B cell (primary cell): ENCODE measurements around the gene KREMEN2. TPM values are rescaled to one million over a fixed set of nuclear protein-coding genes. Genes with fewer than 3 reads are reported as not detected.

Source experiments
- ATAC-seq: fragments of 200-7000 bp; cut with Tn5 transposase; one replicate; pipeline ENCODE4 v1.10.0; 2021; ENCODE audit warnings: low read depth, mild to moderate bottlenecking, moderate number of reproducible peaks, moderate library complexity
- CTCF ChIA-PET: fragments of 350-600 bp; sonication (Branson Sonifier 250); formaldehyde crosslinking; loops from one replicate; lab custom pipeline; 2021; ENCODE audit warnings: antibody characterized with exemption, inconsistent platforms; lab: Charles Lee
- POLR2A ChIA-PET: fragments of 350-600 bp; sonication (Branson Sonifier 250); formaldehyde crosslinking; loops from one replicate; lab custom pipeline; 2021; ENCODE audit warnings: antibody characterized with exemption; lab: Charles Lee
- DNase-seq: peaks from one replicate; pipeline ENCODE4 v3.0.0; 2013
- H2AFZ ChIP-seq: 2 replicates; pipeline ENCODE4 v1.6.1; 2012; ENCODE audit warnings: mild to moderate bottlenecking, low read depth, low read length; ENCODE audit not compliant: insufficient read depth, poor library complexity, severe bottlenecking
- H3K27ac ChIP-seq, 2 donors: 1 replicate in 1 of 2; 2 replicates in 1 of 2; pipeline ENCODE4 v1.5.1; 2012 to 2013; ENCODE audit warnings: low read length in 2 of 2, mild to moderate bottlenecking in 2 of 2, moderate library complexity in 1 of 2
- H3K27me3 ChIP-seq, 4 experiments: fragments of 200-600 bp in 1 of 4; sonication (generic) in 1 of 4; replicated peaks in 1 of 4; 1 replicate in 2 of 4; 2 replicates in 2 of 4; pipeline versions ENCODE4 v1.6.1 to v1.7.0; 2013 to 2016; ENCODE audit warnings: low read length in 3 of 4, mild to moderate bottlenecking in 2 of 4, mixed read lengths in 1 of 4, moderate library complexity in 1 of 4; ENCODE audit not compliant: insufficient read depth in 4 of 4, control insufficient read depth in 3 of 4; ENCODE audit errors: control extremely low read depth in 1 of 4
- H3K36me3 ChIP-seq, 2 experiments: replicated peaks in 1 of 2; 1 replicate in 1 of 2; 2 replicates in 1 of 2; pipeline versions ENCODE4 v1.6.1 to v1.7.1; 2013; ENCODE audit warnings: low read length in 1 of 2; ENCODE audit not compliant: insufficient read depth in 2 of 2, control insufficient read depth in 1 of 2; ENCODE audit errors: control extremely low read depth in 1 of 2, extremely low read depth in 1 of 2
- H3K4me1 ChIP-seq, 2 donors: fragments of 200-600 bp in 1 of 2; sonication (generic) in 1 of 2; 1 replicate in 1 of 2; 2 replicates in 1 of 2; pipeline versions ENCODE4 v1.5.1 to v1.6.1; 2013 to 2017; ENCODE audit warnings: low read length in 2 of 2; ENCODE audit not compliant: control insufficient read depth in 2 of 2, insufficient read depth in 2 of 2
- H3K4me2 ChIP-seq: replicated peaks from 2 replicates; pipeline ENCODE3; 2012; ENCODE audit warnings: mild to moderate bottlenecking, low read depth, low read length; ENCODE audit not compliant: poor library complexity, severe bottlenecking
- H3K4me3 ChIP-seq, 5 experiments: fragments of 200-600 bp in 1 of 5; sonication (generic) in 1 of 5; 1 replicate in 3 of 5; 2 replicates in 2 of 5; pipeline versions ENCODE4 v1.5.1 to v1.7.0; 2011 to 2016; ENCODE audit warnings: low read length in 4 of 5, mild to moderate bottlenecking in 4 of 5, low read depth in 2 of 5, control low read depth in 1 of 5, moderate library complexity in 1 of 5; ENCODE audit not compliant: insufficient read depth in 1 of 5; ENCODE audit errors: control extremely low read depth in 1 of 5, extremely low read depth in 1 of 5
- H3K79me2 ChIP-seq: fragments of 200-600 bp; sonication (generic); one replicate; pipeline ENCODE4 v1.6.0; 2016; ENCODE audit warnings: low read length; ENCODE audit not compliant: control insufficient read depth, insufficient read depth
- H3K9ac ChIP-seq: fragments of 200-600 bp; sonication (generic); 2 replicates; pipeline ENCODE4 v1.6.1; 2017; ENCODE audit warnings: mild to moderate bottlenecking, low read length, moderate library complexity
- H3K9me3 ChIP-seq, 3 donors: one replicate each; pipeline versions ENCODE4 v1.6.1 to v1.7.1; 2013; ENCODE audit warnings: low read length in 2 of 3; ENCODE audit not compliant: control insufficient read depth in 2 of 3, insufficient read depth in 1 of 3; ENCODE audit errors: control extremely low read depth in 1 of 3
- H4K20me1 ChIP-seq: 2 replicates; pipeline ENCODE4 v1.6.0; 2012; ENCODE audit warnings: mild to moderate bottlenecking, low read length; ENCODE audit not compliant: insufficient read depth, control insufficient read depth, poor library complexity, severe bottlenecking
- H3K27ac Mint-ChIP-seq: one replicate; pipeline ENCODE4 v1.8.0; 2021; ENCODE audit warnings: mixed read lengths
- H3K27me3 Mint-ChIP-seq: one replicate; pipeline ENCODE4 v1.8.0; 2021; ENCODE audit warnings: mixed read lengths
- H3K4me1 Mint-ChIP-seq: one replicate; pipeline ENCODE4 v1.8.0; 2021; ENCODE audit warnings: mixed read lengths
- H3K4me3 Mint-ChIP-seq: one replicate; pipeline ENCODE4 v1.8.0; 2021; ENCODE audit warnings: mixed read lengths
- H3K9me3 Mint-ChIP-seq: one replicate; pipeline ENCODE4 v1.8.0; 2022; ENCODE audit warnings: mixed read lengths; ENCODE audit not compliant: insufficient read depth
- CTCF ChIP-seq: fragments of 200-600 bp; IDR thresholded peaks from one replicate; pipeline ENCODE4 v1.8.0; 2022; ENCODE audit warnings: antibody characterized with exemption, mild to moderate bottlenecking
- EZH2 ChIP-seq: IDR thresholded peaks from 2 replicates; pipeline ENCODE4 v1.6.1; 2012; ENCODE audit warnings: borderline replicate concordance, low read depth, mild to moderate bottlenecking, moderate library complexity, low read length; ENCODE audit not compliant: insufficient read depth, poor library complexity, severe bottlenecking
- WGBS: methylation state at CpG from one replicate; pipeline ENCODE4 v1.1.5; 2013; ENCODE audit warnings: missing lambda C conversion rate; ENCODE audit not compliant: insufficient coverage; 5-methylcytosine and 5-hydroxymethylcytosine counted together
- intact Hi-C: fragments of 100-400 bp; cut with micrococcal nuclease; formaldehyde crosslinking; loops from one replicate; pipeline ENCODE4 v1.10.0; 2022
- polyA plus RNA-seq: library from polyadenylated mRNA; depleted of rRNA; stranded (reverse); fragments of >200 nt; gene quantifications from 2 replicates; pipeline ENCODE4 v1.2.3, GENCODE V29; 2012
- total RNA-seq, 2 donors: library from RNA; stranded (reverse); fragments of 120-200 nt in 1 of 2; gene quantifications; 1 replicate in 1 of 2; 2 replicates in 1 of 2; pipeline versions ENCODE4 v1.2.3 to v1.2.4, GENCODE V29; 2013 to 2022

The KREMEN2 gene
- total and polyA plus RNA-seq, 2 donors (not counting 1 experiment from before 2014, with no cell fraction given), result 0.17 to 1.1 TPM

GRCh38 chr16:2976201-2976600 lies 12.1 kb downstream of the KREMEN2 start:
- H3K4me3 ChIP-seq, result no peak overlapping the region
- H3K79me2 ChIP-seq, result peaks cover 6% of the 10 kb centered on the region
- Mint-ChIP-seq H3K27me3 (peaks cover 4% of the 10 kb centered on the region), H3K4me1 (peaks cover 7% of the 10 kb centered on the region), H3K9me3 (no peaks in the 10 kb centered on the region), H3K4me3 (no peak overlapping the region), H3K27ac (no peak overlapping the region)
- TF ChIP-seq EZH2 (no peak), CTCF (no peak)
- WGBS, result 99% methylated on average over 7 of the region's 7 CpGs
- no peaks in the 10 kb centered on the region for H3K36me3 ChIP-seq
- peaks cover 5% of the 10 kb centered on the region for H4K20me1 ChIP-seq
- intact Hi-C loops, result no loop called here
- H3K27ac ChIP-seq, result no peak overlapping the region
- H3K4me1 ChIP-seq, result peaks cover 10 to 13% of the 10 kb centered on the region in 2 donors
- H3K4me2 ChIP-seq, result no peak overlapping the region
- no peak for ATAC-seq
- CTCF ChIA-PET, result interaction anchor here (1.9 kb wide), 1 partner anchor 9 kb away, joined by 5 read pairs; no protein-coding TSS in a partner anchor
- H2AFZ ChIP-seq, result no peak overlapping the region
- no peak overlapping the region for H3K9ac ChIP-seq
- H3K27me3 ChIP-seq, result peaks cover 0 to 10% (median 1%) of the 10 kb centered on the region in 4 experiments
- H3K9me3 ChIP-seq, result no peaks in the 10 kb centered on the region
- POLR2A ChIA-PET, result interaction anchor here (0.5 kb wide), 1 partner anchor 697 kb away, joined by 3 read pairs; no protein-coding TSS in a partner anchor
- DNase-seq, result no peak

- CTCF ChIA-PET, result interaction anchor here (1.9 kb wide), 1 partner anchor 9 kb away, joined by 5 read pairs; no protein-coding TSS in a partner anchor
- H3K27ac ChIP-seq, result no peak overlapping the region
- Mint-ChIP-seq H3K27ac (no peak overlapping the region), H3K4me3 (no peak overlapping the region), H3K4me1 (peaks cover 8% of the 10 kb centered on the region), H3K27me3 (peaks cover 4% of the 10 kb centered on the region), H3K9me3 (no peaks in the 10 kb centered on the region)
- DNase-seq (no peak), ATAC-seq (no peak)
- peaks cover 0 to 10% (median 1%) of the 10 kb centered on the region in 4 experiments for H3K27me3 ChIP-seq
- no peak for TF ChIP-seq EZH2
- TF ChIP-seq CTCF, result no peak
- POLR2A ChIA-PET, result interaction anchor here (0.5 to 0.6 kb wide), 2 partner anchors 66 to 697 kb away, joined by 3 to 4 read pairs; no protein-coding TSS in a partner anchor
- no peaks in the 10 kb centered on the region for H3K9me3 ChIP-seq
- no peak overlapping the region for H3K9ac ChIP-seq
- peaks cover 10 to 17% of the 10 kb centered on the region in 2 donors for H3K4me1 ChIP-seq
- no peak overlapping the region for H2AFZ ChIP-seq
- H3K36me3 ChIP-seq, result no peaks in the 10 kb centered on the region
- no peak overlapping the region for H3K4me3 ChIP-seq
- over 99% methylated on average over 13 of the region's 15 CpGs for WGBS
- peaks cover 6% of the 10 kb centered on the region for H3K79me2 ChIP-seq
- intact Hi-C loops, result no loop called here
- H4K20me1 ChIP-seq, result peaks cover 5% of the 10 kb centered on the region
- no peak overlapping the region for H3K4me2 ChIP-seq
Measured at GRCh38 chr16:2976673-2977072, 12.6 kb downstream of the KREMEN2 start.
